ENCODE measurements around the gene COQ7. TPM values are rescaled to one million over a fixed set of nuclear protein-coding genes. Genes with fewer than 3 reads are reported as not detected.

COQ7 gene
- total RNA-seq = 10 to 100 TPM; 12.3 to 23.1 TPM

DNA sequence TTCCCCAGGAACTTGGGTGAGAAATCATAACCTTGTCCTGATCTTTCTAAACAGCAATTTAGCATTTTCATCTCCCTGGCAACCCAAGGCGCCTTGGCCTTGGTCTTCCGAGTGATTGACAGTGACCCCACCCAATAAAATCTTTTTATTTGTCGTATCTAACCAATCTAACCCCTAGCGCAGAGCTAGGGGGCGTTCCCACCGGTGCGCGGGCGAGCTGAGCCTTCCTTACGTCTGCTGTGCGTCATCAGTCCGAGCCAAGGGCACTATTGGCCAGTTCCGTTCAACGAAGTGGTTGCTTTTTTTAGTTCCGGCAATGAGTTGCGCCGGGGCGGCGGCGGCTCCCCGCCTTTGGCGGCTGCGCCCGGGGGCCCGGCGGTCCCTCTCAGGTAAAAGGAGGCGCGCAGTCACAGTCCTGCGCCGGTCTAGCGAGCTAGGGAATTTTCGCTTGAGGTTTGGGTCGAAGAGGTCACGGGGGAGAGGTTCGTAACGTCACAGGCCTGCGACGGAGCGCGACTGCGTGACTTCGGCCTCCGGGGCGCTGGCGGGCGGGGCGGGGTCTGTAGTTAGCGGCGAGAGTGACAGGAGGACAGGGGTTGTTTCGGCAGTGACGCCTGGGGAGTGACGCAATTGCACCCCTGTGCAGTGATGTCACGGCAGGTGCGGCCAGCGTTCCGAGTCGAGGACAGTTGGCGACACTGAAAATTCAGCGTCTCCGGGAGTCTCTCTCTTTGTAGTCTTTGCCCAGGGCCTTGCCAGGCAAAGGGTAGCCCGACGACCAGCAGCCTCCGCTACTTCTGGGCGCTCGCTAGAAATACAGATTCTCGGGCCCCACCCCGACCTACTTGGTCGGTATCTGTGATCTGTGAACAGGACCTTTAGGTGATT lies at the start of gene COQ7:
COQ7 (plus strand) TSS at position 266 of the 888 bp plus-strand sequence; CDS start at position 317, 51 bp downstream.

DNA sequence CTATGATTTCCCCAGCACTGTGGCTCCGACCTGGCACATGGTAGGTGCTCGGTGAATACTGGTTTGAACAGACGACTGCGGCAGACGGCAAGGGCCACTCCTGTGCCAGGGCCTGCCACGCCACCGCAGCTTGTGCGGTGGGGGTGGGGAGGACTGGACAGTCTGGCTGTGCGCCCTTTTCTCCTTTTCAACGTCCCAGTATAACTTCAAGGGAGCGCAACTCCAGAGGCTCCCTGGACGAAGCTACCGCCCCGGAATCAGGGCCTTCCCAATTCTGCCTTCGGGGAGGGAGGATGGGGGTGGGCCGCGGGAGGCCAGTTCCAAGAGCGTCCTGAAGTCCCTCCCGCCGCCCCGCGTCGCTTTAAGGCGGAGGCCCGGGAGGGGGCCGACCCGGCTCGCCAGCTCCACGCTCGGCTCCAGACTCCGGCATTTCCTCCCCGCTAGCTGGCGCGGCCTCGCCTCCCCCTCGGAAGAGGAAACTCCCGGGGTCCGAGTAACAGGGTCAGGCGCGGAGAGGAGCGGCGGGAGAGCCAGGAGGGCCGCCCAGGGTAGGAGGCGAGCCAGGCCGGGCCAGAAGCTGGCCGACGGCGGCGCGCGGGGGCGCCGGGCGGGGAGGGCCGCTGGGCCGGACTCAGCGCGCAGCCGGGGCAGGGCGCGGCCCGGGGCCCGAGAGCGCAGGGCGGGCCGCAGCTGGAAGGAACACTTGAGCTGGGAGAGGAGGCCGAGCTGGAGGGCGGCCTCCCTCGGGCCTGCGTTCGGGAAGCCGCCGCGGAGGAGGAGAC lies 46.4 kb downstream of the COQ7 start, which contains the start of gene ITPRIPL2:
ITPRIPL2 (plus strand) TSS at position 388 of the 782 bp plus-strand sequence. CDS start 498 bp downstream, outside the sequence.

Other genes with a start within 250 kb of the COQ7 start
- 10 to 100 TPM; 87.2 to 96.0 TPM for gene SMG1, start 141.2 kb upstream of the COQ7 start, total RNA-seq
- gene TMC7, start 83.7 kb upstream of the COQ7 start, total RNA-seq = under 1 TPM; 0.67 to 0.69 TPM
- gene ITPRIPL2, start 46.4 kb downstream of the COQ7 start, total RNA-seq = 10 to 100 TPM; 28.0 to 28.6 TPM
- gene SYT17, start 100.6 kb downstream of the COQ7 start, total RNA-seq = under 1 TPM in 1 of 2 donors, not detected in 1; under 0.01 TPM
- not detected for gene CLEC19A, start 218.1 kb downstream of the COQ7 start, total RNA-seq

Data from melanocyte of skin (primary cell).